ENCODE data around the gene MYO1A.
A peak's percentile ranks its signal among the peaks of the same experiment; 100 is the strongest.
"Not testable (repeated sequence)": the region's sequence is repeated elsewhere in the genome, so short reads cannot be mapped to it uniquely, and the experiment has no call there.

MYO1A gene

DNA sequence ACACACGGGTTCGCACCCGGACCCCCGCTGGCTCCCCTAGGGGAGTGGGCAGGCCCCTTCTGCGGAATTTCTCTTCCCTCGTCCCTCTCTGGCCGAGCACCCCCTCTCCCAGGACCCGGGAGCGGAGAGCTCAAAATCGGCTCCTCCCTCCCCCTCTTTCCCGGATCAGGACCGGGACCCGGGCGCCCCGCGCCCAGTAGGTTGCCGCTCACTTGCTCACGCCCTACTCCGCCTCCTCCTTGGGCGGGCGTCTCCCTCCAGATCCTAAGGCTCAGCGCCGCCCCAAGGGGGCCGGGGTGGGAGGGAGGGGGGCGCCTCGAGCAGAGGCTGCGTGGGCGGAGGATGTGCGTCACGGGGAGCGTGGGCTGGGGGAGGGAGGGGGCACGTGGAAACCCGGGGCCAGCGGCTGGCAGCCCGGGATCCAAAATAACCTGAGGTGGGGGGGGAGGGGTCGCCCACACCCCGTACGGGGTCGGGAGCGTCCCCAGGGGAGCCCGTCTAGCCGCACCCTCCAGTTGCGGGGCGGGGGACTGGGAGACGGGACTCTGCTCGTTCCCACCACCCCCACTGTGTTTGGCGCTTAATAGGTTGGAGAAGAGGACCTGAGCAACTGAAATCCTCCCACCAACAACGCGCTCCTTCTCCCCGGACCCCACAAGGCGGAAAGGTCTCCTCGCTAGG, 37.2 kb upstream of the MYO1A start:
- peak; percentile 92 for DNase-seq (ENCODE audit: low spot score)

DNA sequence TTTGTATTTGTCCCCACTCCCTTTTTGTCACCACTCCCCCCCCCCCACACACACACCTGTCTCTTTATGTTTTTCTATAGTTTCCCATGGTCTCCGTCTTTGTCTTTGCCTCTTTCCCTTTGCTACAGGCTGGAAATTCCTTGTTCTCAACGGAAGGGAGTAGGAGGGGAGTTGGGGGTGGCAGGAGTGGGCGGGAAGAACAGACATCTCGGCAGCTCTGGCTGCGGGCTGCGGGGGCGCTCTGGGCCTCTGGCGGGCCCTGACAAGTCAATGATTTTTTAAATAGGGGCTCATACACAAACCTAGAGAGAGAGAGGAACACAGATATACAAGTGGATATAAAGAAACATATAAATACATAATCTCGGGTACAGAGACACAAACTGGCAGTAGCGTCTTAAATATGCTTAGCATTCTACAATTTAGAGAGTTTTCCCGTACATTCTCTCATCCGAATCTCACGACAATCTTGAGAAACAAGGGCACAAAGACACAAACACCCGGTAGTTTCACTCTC, 36.6 kb upstream of the MYO1A start:
- peak; percentile 83 for DNase-seq (ENCODE audit: low spot score)

DNA sequence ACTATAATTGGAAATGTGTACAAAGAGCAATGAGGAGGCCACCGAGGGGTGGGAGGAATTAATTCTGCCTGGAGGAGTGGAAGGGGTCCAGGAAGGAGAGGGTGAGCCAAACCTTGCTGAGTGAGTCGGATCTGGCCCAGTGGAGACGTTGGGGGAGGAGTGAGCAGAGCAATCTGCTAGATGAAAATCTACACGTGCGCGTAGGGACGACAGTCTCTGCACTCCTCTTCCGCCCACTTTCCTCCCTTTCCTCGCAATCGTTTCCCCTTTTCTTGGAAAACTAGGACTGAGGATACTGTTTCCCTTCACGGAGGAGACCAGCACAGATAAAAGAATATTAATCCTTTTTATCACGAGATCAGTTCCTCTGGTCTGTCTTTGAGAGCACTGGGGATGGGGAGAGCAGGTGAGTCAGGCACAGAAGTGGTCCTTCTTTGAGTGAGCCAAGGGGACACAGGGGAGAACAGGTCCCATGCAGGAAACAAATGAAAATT, 36.1 kb upstream of the MYO1A start:
- no peak for DNase-seq (ENCODE audit: low spot score)

DNA sequence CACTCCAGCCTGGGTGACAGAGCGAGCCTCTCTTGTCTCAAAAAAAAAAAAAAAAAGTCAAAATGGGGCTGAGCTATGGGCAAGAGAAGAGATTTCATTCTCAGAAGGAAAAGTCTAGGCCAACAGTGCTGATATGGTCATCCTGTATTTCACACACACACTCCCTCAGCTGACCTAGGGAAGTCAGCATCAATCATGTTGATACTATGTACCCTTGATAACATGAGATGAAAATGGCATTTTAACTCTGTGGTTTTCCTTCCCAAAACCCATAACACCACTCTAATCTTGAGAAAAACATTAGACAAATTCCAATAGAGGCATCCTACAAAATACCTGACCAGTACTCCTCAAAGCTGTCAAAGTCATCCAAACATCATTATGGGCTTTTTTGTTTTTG, 30.9 kb upstream of the MYO1A start:
- DNase-seq (ENCODE audit: low spot score), result no peak

DNA sequence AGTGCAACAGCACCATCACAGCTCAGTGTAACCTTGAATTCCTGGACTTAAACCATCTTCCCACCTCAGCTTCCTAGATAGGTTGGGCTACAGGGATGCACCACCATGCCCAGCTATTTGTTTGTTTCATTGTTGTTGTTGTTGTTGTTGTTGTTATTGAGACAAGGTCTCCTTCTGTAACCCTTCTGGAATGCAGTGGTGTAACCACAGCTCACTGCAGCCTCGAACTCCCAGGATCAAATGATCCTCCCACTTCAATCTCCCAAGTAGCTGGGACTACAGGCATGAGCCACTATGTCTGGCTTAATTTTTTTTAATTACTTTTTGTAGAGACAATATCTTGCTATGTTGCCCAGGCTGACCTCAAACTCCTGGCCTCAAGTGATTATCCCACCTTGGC, 29.9 kb upstream of the MYO1A start:
- DNase-seq (ENCODE audit: low spot score), result no peak

DNA sequence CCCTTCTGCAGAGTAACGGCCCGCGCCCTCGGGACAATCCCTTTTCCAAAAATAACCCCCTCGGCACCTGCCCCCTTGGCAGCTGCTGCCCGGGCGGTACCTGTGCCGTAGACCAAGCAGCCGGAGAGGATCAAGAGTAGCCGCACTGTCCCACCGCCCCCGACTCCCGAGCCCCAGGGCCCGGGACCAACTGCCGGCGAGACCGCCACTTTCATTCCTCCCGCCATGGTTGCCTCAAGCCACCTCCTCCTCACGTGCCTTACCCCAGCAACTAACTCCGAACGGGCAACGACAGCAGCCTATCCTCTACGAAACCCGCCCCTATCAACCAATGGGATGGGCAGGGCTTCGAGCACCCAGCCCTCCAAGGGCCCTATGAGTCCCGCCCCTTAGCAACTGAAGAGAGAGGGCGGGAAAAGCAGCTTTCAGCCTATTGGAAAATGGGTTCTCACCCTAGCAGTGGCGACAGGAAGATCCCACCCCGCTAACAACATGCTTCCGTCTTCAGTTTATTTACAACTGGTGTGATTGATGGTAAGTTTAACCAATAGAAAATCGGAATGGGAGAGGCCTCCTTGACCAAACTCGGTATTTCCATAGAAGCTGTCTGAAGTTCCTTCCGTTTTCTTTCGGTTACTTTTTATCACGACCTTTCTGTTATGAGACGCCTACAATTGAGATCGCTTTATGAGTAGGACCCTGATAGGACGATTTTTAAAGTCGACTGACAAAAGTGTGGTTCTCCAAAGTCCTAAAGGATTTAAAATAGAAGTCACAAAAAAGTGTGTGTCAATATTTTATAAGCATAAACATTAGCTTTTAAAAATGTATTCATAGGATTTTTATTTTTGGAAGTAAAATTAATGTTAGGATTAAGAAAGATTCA, 28.8 kb upstream of the MYO1A start, which contains the start of gene NEMP1:
Gene NEMP1 (minus strand): TSS at position 273 of the 886 bp plus-strand sequence. CDS start 46 bp downstream, at position 227.
- DNase-seq (ENCODE audit: low spot score), result peak; percentile 100

DNA sequence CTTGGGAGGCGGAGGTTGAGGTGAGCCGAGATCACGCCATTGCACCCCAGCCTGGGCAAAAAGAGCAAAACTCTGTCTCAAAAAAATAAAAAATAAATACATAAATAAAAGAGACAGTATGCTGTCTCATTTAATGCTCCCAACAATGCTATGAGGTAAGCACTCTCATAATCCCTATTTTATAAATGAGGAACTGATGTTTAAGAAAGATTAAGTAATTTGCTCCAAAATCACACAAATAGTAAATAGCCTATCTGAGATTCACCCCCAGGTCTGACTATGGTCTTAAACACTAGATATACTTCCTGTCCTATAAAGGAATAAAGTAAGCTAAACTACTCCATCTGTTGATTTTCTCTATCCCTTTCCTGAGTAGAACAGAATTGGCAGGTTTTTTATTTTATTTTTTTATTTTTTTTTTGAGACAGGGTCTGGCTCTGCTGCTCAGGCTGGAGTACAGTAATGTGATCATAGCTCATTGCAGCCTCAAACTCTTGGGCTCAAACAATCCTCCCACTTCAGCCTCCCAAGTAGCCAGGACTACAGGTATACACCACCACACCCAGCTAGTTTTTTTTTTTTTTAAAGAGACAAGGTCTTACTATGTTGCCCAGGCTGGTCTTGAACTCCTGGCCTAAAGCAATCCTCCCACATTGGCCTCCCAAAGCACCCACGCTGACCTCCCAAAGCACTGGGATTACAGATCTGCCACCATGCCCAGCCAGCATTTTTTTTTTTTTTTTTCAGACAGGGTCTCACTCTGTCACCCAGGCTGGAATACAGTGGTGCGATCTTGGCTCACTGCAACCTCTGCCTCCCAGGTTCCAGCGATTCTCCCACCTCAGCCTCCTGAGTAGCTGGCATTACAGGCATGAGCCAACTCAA, 23.9 kb upstream of the MYO1A start:
- not testable (repeated sequence) for DNase-seq (ENCODE audit: low spot score)

DNA sequence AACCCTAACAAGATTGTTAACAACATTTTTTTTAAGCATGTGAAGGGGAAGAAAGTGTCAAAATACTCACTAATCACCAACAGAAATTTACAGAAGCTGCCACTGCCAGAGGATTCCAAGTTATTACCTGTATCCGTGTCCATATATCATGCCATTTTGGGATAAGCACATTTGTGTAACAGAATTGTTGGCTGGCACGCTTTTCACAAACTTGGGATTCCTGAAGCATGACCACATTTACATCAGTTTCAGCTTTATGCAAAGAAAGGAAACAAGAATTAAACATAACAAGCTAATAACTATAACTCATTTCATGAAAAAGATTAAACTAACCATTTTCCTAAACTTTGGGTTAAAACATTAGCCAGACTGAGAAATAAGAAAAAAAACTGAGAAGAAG, 22.7 kb upstream of the MYO1A start:
- no peak for DNase-seq (ENCODE audit: low spot score)

DNA sequence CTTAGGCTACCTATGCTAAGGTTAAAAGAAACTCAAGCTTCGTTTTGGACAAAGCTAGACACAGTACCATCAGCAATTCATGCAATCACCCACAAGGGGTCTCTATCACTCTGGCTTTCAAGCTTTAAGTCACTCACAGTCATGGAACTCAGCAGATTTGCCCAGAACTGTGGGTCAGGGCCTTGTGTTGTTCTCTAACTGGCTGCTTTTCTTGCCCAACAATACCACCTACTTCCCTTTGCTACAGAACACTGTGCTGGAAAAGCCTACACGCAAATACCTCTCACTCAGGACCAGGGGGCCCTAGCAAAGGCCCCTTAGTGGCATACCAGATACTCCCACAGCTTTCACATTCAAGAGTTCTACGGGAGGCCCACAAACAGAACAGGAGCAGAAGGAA, 19.6 kb upstream of the MYO1A start:
- peak; percentile 84 for DNase-seq (ENCODE audit: low spot score)

DNA sequence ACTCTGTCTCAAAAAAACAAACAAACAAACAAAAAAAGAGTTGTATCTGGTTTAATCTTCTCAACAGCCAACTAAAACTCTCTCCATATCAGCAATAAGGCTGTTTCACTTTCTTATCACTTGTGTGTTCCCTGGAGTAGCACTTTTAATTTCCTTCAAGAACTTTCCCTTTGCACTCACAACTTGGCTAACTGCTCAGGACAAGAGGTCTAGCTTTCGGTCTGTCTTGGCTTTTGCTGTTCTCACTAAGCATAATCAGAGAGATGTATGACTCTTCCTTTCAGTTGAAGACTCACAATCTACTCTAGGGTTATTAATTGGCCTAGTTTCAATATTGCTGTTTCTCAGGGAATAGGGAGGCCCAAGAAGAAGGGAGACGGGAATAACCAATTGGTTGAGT, 16.3 kb upstream of the MYO1A start:
- no peak for DNase-seq (ENCODE audit: low spot score)

DNA sequence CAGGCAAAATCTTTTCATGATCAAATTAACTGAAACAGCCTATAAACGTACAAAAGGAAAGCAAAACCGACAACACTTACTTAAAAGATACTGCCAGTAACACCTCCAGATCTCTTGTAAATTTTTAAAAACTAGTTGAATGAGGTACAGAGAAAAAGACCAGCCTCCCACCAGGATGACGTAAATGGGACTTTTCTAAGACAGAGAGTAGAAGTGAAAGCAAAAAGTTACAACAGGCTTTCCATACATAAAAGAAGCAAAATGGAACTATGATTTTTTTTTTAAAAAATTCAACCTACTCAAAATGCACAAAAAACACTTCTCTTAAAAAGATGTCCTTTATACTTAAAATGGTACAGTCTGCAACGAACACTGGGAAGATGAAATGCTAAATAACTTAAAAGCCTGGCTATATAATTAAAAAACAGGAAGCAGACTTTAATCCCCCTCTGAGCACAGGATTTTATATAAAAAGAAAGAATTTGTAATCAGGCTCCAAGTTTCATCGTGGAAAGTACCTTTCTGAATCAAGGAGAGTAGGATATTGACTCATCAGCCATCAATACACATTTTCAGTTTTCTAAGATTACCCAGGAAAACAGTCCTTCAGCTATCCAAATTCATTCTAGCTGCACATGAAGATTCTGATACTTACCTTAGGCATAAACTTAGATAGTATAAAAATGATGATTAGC, 14.2 kb upstream of the MYO1A start:
- DNase-seq (ENCODE audit: low spot score), result no peak

DNA sequence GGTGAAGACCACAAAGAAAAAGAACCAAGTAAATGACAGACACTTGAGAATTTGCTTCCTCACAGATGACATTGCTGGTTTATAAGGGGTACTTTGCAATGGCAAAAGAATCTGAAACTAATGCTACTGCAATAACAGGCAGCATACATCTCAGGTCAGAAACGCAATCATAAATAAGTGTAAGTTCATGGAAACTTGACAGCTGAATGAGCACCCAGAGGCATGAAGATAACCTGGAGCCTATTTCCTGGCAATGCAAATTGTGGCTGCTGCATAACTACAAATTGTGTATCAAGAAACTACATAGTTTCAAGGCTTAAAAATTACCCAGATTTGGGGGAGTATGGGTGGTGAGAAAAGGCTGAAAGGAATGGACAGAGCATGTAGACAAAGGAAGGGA, 8.5 kb upstream of the MYO1A start:
- DNase-seq (ENCODE audit: low spot score), result no peak

DNA sequence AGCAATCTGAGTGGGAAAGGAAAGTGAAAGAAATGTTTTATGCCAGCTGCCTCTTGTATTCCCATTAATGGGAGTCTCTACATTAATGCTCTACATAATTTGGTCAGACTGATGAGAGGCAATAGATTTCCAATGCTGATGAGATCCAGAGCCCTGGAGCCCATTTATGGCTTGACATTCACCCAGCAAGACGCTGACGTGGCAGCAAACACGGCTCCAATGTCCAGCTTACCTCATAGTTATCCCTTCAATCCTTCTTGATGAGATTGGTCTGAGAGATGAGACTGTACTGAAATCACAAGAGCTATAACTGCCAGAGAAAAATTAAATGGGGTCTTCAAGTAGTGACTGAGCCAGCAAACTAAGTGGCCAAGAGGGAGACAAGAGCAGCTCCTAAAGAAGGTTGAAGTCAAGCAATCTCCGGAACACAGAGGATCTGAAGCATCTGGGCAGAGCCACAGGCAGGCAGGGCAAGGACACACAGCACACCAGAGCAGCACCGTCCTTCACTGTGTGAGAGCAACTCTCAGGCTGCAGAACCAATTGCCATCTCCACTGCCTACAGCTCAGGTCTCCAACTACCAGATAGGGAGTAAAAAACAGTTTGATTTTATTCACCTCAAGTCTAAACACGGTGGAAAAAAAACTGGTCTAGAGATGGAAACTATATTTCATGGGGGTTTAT, 7.3 kb upstream of the MYO1A start:
- DNase-seq (ENCODE audit: low spot score), result no peak

DNA sequence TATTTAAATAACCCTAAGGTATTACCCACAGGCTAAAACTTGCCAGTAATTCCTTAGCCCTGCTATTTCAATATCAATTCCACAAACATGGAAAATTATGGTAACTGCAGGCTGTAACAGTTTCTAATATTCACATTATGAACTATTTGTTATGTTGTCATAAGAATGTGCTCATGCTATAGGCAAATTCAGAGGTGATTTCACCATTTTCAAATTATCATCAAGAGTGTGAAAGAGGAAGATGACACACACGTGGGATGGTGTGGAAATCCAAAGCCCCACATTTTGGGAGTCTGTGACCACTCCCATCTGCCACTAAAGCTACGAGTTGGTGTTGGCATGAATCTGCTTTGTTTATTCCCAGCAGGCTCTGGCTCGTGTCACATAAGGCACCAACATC, 5.9 kb upstream of the MYO1A start:
- DNase-seq (ENCODE audit: low spot score), result no peak

DNA sequence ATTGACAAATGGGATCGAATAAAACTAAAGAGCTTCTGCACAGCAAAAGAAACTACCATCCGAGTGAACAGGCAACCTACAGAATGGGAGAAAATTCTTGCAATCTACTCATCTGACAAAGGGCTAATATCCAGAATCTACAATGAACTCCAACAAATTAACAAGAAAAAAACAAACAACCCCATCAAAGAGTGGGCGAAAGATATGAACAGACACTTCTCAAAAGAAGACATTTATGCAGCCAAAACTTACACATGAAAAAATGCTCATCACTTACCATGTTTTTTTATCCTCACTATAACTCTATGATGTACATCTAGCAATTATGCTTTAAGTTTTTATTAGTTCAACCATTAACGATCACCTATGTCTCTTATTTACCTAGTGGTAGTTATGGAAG, 4.0 kb upstream of the MYO1A start:
- DNase-seq (ENCODE audit: low spot score), result not testable (repeated sequence)

DNA sequence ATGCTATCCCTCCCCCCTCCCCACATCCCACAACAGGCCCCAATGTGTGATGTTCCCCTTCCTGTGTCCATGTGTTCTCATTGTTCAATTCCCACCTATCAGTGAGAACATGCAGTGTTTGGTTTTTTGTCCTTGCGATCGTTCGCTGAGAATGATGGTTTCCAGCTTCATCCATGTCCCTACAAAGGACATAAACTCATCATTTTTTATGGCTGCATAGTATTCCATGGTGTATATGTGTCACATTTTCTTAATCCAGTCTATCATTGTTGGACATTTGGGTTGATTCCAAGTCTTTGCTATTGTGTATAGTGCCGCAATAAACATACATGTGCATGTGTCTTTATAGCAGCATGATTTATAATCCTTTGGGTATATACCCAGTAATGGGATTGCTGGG, 3.2 kb upstream of the MYO1A start:
- DNase-seq (ENCODE audit: low spot score), result not testable (repeated sequence)

DNA sequence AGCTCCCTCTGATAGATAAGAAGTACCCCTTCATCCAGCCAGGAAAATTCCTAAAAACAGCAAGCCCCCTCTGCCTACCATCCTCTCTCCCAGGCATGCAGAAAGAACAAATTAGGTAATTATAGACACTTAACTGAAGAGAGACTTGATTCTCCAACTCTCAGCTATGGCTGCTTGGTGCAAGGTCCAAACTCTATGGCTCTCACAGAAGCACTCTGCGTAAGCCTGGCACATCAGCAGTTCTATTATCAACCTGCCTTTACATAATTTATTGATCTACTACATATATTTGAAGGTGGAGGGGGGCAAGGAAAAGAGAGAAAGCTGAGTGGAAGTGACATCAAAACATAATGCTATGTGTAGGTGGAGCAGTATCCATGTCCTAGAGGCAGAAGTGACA, 1.1 kb upstream of the MYO1A start:
- DNase-seq (ENCODE audit: low spot score), result no peak

DNA sequence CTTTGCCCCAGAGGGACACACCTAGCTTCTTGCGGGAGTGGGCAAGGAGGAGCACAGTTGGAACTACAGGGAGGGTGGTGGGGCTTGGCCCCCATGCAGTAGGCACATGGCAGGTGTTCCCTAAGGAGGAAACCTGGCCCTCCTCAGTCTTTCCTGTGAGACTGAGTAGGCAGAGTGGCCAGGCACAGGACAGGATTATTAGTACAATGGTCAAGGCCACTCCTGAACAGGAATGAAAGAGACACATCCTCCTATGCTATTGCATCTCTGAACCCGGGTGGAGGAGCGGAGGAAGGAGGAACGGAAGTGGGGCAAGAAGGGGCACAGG, 846 bp downstream of the MYO1A start:
- DNase-seq (ENCODE audit: low spot score), result no peak

DNA sequence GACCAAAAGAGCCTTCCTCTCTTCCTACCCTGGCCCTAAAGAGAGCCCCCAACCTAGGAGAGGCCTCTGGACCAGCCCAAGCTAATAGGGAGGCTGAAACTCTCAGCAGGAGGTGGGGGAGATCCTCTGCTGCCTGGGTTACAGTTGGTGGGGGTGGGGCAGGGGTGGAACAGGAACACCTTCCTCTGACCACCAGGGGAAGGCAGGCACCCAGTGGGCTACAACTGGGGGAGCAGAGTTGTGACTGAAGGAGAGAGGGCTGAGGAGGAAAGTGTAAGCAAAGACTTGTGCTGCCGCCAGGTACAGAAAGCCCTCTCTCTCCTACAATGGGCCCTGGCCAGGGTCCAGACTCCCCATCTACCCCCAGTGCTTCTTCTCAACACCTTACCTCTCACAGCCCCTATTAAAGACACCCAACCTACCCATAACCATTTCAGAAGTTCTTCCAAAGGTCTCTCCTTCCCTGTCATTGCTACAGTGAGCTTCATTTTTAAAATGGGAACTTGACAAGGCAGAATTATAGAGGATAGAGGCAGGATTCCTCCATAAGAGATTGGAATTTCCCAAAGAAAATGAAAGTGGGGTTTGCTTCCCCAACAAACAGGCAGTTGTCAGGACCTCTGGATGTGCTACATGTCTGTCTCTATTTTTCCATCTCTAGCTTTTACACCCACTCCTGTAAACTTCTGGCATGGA, 1.4 kb downstream of the MYO1A start:
- no peak for DNase-seq (ENCODE audit: low spot score)

DNA sequence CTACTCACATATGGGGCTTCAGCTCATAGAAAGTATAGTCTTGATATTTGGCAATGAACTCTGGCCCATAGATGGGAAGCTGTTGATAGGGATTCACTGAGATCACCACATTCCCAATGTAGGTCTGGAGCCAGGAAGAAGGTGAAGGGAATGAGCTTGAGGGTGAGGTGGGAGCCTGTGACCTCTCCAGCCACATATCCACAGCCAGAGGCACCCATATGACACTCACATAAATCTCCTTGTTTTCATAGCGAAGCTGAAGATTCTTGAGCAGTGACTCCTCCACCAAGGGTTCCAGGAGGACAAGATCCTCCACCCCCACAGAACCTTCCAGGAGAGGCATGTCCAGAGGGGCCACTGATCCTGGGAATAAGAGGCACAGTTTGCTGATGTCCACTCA, 1.9 kb downstream of the MYO1A start:
- no peak for DNase-seq (ENCODE audit: low spot score)
